Panc1 (cell line): Measurements from ENCODE around the gene TBC1D22A. TPM values are rescaled to one million over a fixed set of nuclear protein-coding genes. Genes with fewer than 3 reads are reported as not detected.

Source experiments
- ATAC-seq: fragments of 200-7000 bp; cut with Tn5 transposase; 2 replicates; pipeline ENCODE4 v1.9.1; 2020; ENCODE audit warnings: mild to moderate bottlenecking, moderate library complexity
- BruUV-seq: library from RNA; stranded (reverse); fragments of 400-500 nt; replicated peaks from 2 replicates; lab custom pipeline; 2021; lab: Mats Ljungman, UMichigan
- CTCF ChIA-PET: fragments of 300-600 bp; sonication (Branson Sonifier 250); formaldehyde crosslinking; loops from one replicate; lab custom pipeline; 2022; ENCODE audit warnings: antibody characterized with exemption; lab: Charles Lee
- POLR2A ChIA-PET: fragments of 300-600 bp; sonication (Branson Sonifier 250); formaldehyde crosslinking; loops from one replicate; lab custom pipeline; 2022; ENCODE audit warnings: antibody characterized with exemption; lab: Charles Lee
- DNase-seq: peaks from one replicate; pipeline ENCODE4 v3.0.0-alpha.2; 2010; ENCODE audit warnings: low read depth, low spot score
- H3K27ac ChIP-seq: 2 replicates; pipeline ENCODE4 v1.5.1; 2011; ENCODE audit warnings: mild to moderate bottlenecking, low read length, inconsistent platforms
- H3K27me3 ChIP-seq: fragments of 200-500 bp; sonication (Bioruptor generic); 2 replicates; pipeline ENCODE4 v1.6.0; 2014; ENCODE audit warnings: low read length, inconsistent platforms; ENCODE audit not compliant: control insufficient read depth, insufficient read depth
- H3K36me3 ChIP-seq: fragments of 200-500 bp; sonication (Bioruptor generic); 2 replicates; pipeline ENCODE4 v1.5.1; 2014; ENCODE audit warnings: inconsistent platforms, mild to moderate bottlenecking, low read length, moderate library complexity; ENCODE audit not compliant: control insufficient read depth, insufficient read depth
- H3K4me1 ChIP-seq: 2 replicates; pipeline ENCODE4 v1.5.1; 2011; ENCODE audit warnings: inconsistent platforms, mild to moderate bottlenecking, low read length, moderate library complexity; ENCODE audit not compliant: control insufficient read depth, insufficient read depth
- H3K4me3 ChIP-seq, 2 experiments: 2 replicates each; pipeline ENCODE4 v1.5.1; 2011 to 2012; ENCODE audit warnings: low read depth in 2 of 2, low read length in 2 of 2, mild to moderate bottlenecking in 2 of 2, inconsistent platforms in 1 of 2, moderate library complexity in 1 of 2
- H3K9me3 ChIP-seq: fragments of 200-500 bp; sonication (Bioruptor generic); 2 replicates; pipeline ENCODE4 v1.5.1; 2014; ENCODE audit warnings: low read depth, mild to moderate bottlenecking, inconsistent platforms, low read length, moderate library complexity; ENCODE audit not compliant: control insufficient read depth, insufficient read depth
- CTCF ChIP-seq: fragments of 450-650 bp; IDR thresholded peaks from 2 replicates; pipeline ENCODE4 v1.5.1; 2017; ENCODE audit warnings: mild to moderate bottlenecking
- POLR2AphosphoS5 ChIP-seq: IDR thresholded peaks from 2 replicates; pipeline ENCODE4 v1.6.1; 2012; ENCODE audit warnings: mild to moderate bottlenecking, low read depth, low read length, moderate library complexity
- REST ChIP-seq, 2 experiments: IDR thresholded peaks; 2 replicates each; pipeline ENCODE4 v1.6.1; 2011 to 2012; ENCODE audit warnings: low read depth in 2 of 2, control low read depth in 1 of 2, low read length in 1 of 2, mild to moderate bottlenecking in 1 of 2, moderate library complexity in 1 of 2; ENCODE audit not compliant: insufficient read depth in 1 of 2
- SIN3A ChIP-seq: IDR thresholded peaks from 2 replicates; pipeline ENCODE4 v1.6.1; 2012; ENCODE audit warnings: low read depth, mild to moderate bottlenecking, low read length, moderate library complexity, borderline replicate concordance; ENCODE audit not compliant: insufficient read depth
- TCF7L2 ChIP-seq: IDR thresholded peaks from 2 replicates; pipeline ENCODE4 v1.6.1; 2011; ENCODE audit warnings: mild to moderate bottlenecking, low read depth, low read length, inconsistent platforms
- in situ Hi-C: cut with HindIII; loops from 2 replicates; pipeline ENCODE4 v1.10.0; 2016; ENCODE audit warnings: low sequenced_read_pairs, low pct_unique_long_range_greater_than_20kb
- intact Hi-C: fragments of 100-400 bp; cut with micrococcal nuclease; formaldehyde crosslinking; loops from one replicate; pipeline ENCODE4 v1.10.0; 2022; ENCODE audit not compliant: unreplicated experiment
- total RNA-seq: library from RNA; stranded (reverse); gene quantifications from one replicate; pipeline ENCODE4 v1.2.1, GENCODE V29; 2021; ENCODE audit not compliant: unreplicated experiment

Gene TBC1D22A
- total RNA-seq, 1 experiment from 2014 or later = 28.7 TPM

- Histone ChIP-seq H3K27ac (no peak overlapping the region), H3K27me3 (no peaks in the 10 kb centered on the region), H3K36me3 (no peaks in the 10 kb centered on the region), H3K9me3 (no peaks in the 10 kb centered on the region), H3K4me1 (no peaks in the 10 kb centered on the region), H3K4me3 (no peak overlapping the region)
- ATAC-seq (no peak), DNase-seq (no peak)
- POLR2A ChIA-PET = no interaction called here
- intact Hi-C loops (no loop called here), in situ Hi-C loops (no loop called here)
- no peak for TF ChIP-seq REST (IDR thresholded peaks at IDR 0.05; ENCODE audit: insufficient read depth in 1 of 2, low read depth in 2 of 2, low read length in 1 of 2)
- TF ChIP-seq TCF7L2 = no peak
- no peak for TF ChIP-seq CTCF
- TF ChIP-seq SIN3A = no peak
- no peak for TF ChIP-seq POLR2AphosphoS5
- CTCF ChIA-PET = no interaction called here
- no TSS peak for BruUV-seq
Measured at GRCh38 chr22:47012589-47013370, 250.3 kb downstream of the TBC1D22A start.

GRCh38 chr22:47013861-47014635 is 251.6 kb downstream of the TBC1D22A start:
- BruUV-seq = no TSS peak
- H3K36me3 ChIP-seq = no peaks in the 10 kb centered on the region
- POLR2A ChIA-PET = no interaction called here
- ATAC-seq (no peak), DNase-seq (no peak)
- intact Hi-C loops = no loop called here
- no peaks in the 10 kb centered on the region for H3K9me3 ChIP-seq
- TF ChIP-seq CTCF = no peak
- no peak for TF ChIP-seq REST (IDR thresholded peaks at IDR 0.05; ENCODE audit: insufficient read depth in 1 of 2, low read depth in 2 of 2, low read length in 1 of 2)
- no peak for TF ChIP-seq SIN3A
- TF ChIP-seq POLR2AphosphoS5 = no peak
- no peak for TF ChIP-seq TCF7L2
- no peaks in the 10 kb centered on the region for H3K4me1 ChIP-seq
- in situ Hi-C loops = no loop called here
- no peak overlapping the region for H3K4me3 ChIP-seq
- no peaks in the 10 kb centered on the region for H3K27me3 ChIP-seq
- no peak overlapping the region for H3K27ac ChIP-seq
- CTCF ChIA-PET = no interaction called here
